ENCODE data around the gene RNF31.

The RNF31 gene

GRCh38 chr14:24137529-24138395, 9.5 kb upstream of the RNF31 start:
- no peak for DNase-seq (ENCODE audit: low read depth)

GRCh38 chr14:24138396-24139271, 8.7 kb upstream of the RNF31 start:
- no peak for DNase-seq (ENCODE audit: low read depth)

GRCh38 chr14:24139272-24139934, 7.9 kb upstream of the RNF31 start:
- no peak for DNase-seq (ENCODE audit: low read depth)

GRCh38 chr14:24141097-24141880, 6.0 kb upstream of the RNF31 start, which contains the start of gene EMC9:
Gene EMC9, minus strand, starts transcription at chr14:24141591. Its CDS starts 287 bp downstream, at chr14:24141304.
- DNase-seq (ENCODE audit: low read depth): peak; percentile 98

GRCh38 chr14:24143511-24143910, 3.8 kb upstream of the RNF31 start:
- no peak for DNase-seq (ENCODE audit: low read depth)

GRCh38 chr14:24144451-24144850, 2.8 kb upstream of the RNF31 start:
- DNase-seq (ENCODE audit: low read depth): no peak

GRCh38 chr14:24145219-24145618, 2.1 kb upstream of the RNF31 start:
- no peak for DNase-seq (ENCODE audit: low read depth)

- DNase-seq (ENCODE audit: low read depth): no peak
Measured at GRCh38 chr14:24145690-24146452, 1.4 kb upstream of the RNF31 start.

GRCh38 chr14:24146453-24146977, 783 bp upstream of the RNF31 start, which contains the start of gene PSME2:
Gene PSME2, minus strand, starts transcription at chr14:24146610. Its CDS starts 29 bp downstream, at chr14:24146581.
- peak; percentile 66 for DNase-seq (ENCODE audit: low read depth)

GRCh38 chr14:24147761-24148428, 597 bp downstream of the RNF31 start:
- DNase-seq (ENCODE audit: low read depth): no peak

GRCh38 chr14:24149302-24149969, 2.1 kb downstream of the RNF31 start:
- no peak for DNase-seq (ENCODE audit: low read depth)

- DNase-seq (ENCODE audit: low read depth): no peak
Measured at GRCh38 chr14:24150061-24150460, 2.8 kb downstream of the RNF31 start.

- DNase-seq (ENCODE audit: low read depth): no peak
Measured at GRCh38 chr14:24150567-24150966, 3.3 kb downstream of the RNF31 start.

GRCh38 chr14:24150993-24151392, 3.7 kb downstream of the RNF31 start:
- no peak for DNase-seq (ENCODE audit: low read depth)

GRCh38 chr14:24151404-24152080, 4.2 kb downstream of the RNF31 start:
- DNase-seq (ENCODE audit: low read depth): no peak

- no peak for DNase-seq (ENCODE audit: low read depth)
Measured at GRCh38 chr14:24155100-24155499, 7.8 kb downstream of the RNF31 start.

- DNase-seq (ENCODE audit: low read depth): no peak
Measured at GRCh38 chr14:24156840-24157239, 9.5 kb downstream of the RNF31 start.

GRCh38 chr14:24157331-24157730, 10.0 kb downstream of the RNF31 start:
- no peak for DNase-seq (ENCODE audit: low read depth)

All from activated T-cell treated with anti-CD3 and anti-CD28 coated beads for 1 hour (primary cell).